Ovary (tissue), 9 donors: ENCODE results near the gene DENND4C. TPM values are rescaled to one million over a fixed set of nuclear protein-coding genes. Genes with fewer than 3 reads are reported as not detected.

Experiments
- DNase-seq, 5 donors: peaks; one replicate each; pipeline ENCODE4 v3.0.0-alpha.2; 2019 to 2020
- H3K27ac ChIP-seq, 2 donors: fragments of 200-600 bp; one replicate each; pipeline versions ENCODE4 v1.5.1 to v1.8.0; 2019 to 2022
- H3K27me3 ChIP-seq: fragments of 200-600 bp; one replicate; pipeline ENCODE4 v1.8.0; 2022
- H3K36me3 ChIP-seq: fragments of 200-600 bp; sonication (generic); one replicate; pipeline ENCODE4 v1.5.1; 2019
- H3K4me1 ChIP-seq: one replicate; pipeline ENCODE4 v1.8.1; 2013; ENCODE audit warnings: mild to moderate bottlenecking, moderate library complexity; ENCODE audit not compliant: insufficient read depth
- H3K4me3 ChIP-seq: fragments of 200-600 bp; sonication (generic); one replicate; pipeline ENCODE4 v1.5.1; 2017
- H3K9me3 ChIP-seq, 2 donors: fragments of 200-600 bp in 1 of 2; sonication (generic) in 1 of 2; one replicate each; pipeline versions ENCODE4 v1.5.1 to v1.8.1; 2013 to 2019; ENCODE audit warnings: mild to moderate bottlenecking in 1 of 2, moderate library complexity in 1 of 2
- EP300 ChIP-seq: sonication (generic); formaldehyde crosslinking; IDR thresholded peaks from one replicate; pipeline ENCODE4 v1.6.1; 2017; ENCODE audit warnings: antibody characterized with exemption
- POLR2A ChIP-seq: fragments of 450-650 bp; IDR thresholded peaks from one replicate; pipeline ENCODE4 v1.6.1; 2017; ENCODE audit warnings: antibody characterized with exemption, mild to moderate bottlenecking, moderate library complexity
- WGBS, 3 donors: extraction: QIAGEN DNeasy Blood & Tissue Kit in 1 of 3; methylation state at CpG; one replicate each; pipeline versions ENCODE4 v1.1.5 to v1.1.7; 2013 to 2017; 5-methylcytosine and 5-hydroxymethylcytosine counted together
- intact Hi-C, 4 donors: fragments of 100-400 bp; cut with DNase I; formaldehyde crosslinking; loops; one replicate each; pipeline versions ENCODE4 v1.11.0 to v1.15.1; 2022 to 2023
- polyA plus RNA-seq, 2 donors: library from polyadenylated mRNA; stranded (reverse); fragments of 200-250 nt in 1 of 2; fragments of 350-450 nt in 1 of 2; fragmentation: Illumina TruSeq in 1 of 2; extraction: RNeasy Lipid Tissue Mini Kit (QIAGEN cat#74804) in 1 of 2; gene quantifications; one replicate each; pipeline ENCODE4 v1.2.3, GENCODE V29; 2013 to 2014
- total RNA-seq, 7 donors: library from RNA; depleted of rRNA in 2 of 7; stranded (reverse); fragments of >200 nt in 2 of 7; fragmentation: NEBNext Ultra II Directional in 3 of 7; extraction: Animal tissue kit (Norgen Biotek cat#: 25700) in 3 of 7; gene quantifications; one replicate each; pipeline versions ENCODE4 v1.1.0 to v1.2.4, GENCODE V29; 2016 to 2023
- TF ChIP-seq, protein P1 (sequence below), 3 donors: fragments of 450-650 bp in 2 of 3; fragments of 200-600 bp in 1 of 3; IDR thresholded peaks; one replicate each; pipeline versions ENCODE4 v1.5.1 to v1.8.0; 2016 to 2022; ENCODE audit warnings: antibody characterized with exemption in 3 of 3, mild to moderate bottlenecking in 1 of 3
- donor health status: DM: no; HTN: no; CAD: no; lungs with moderate emphysema.
- donor health status: DM: no; HTN: no; CAD: no.
- donor health status: Bipolar disorder and iron deficiency.
- donor health status: DM: yes; HTN: yes; CAD: no.
- donor health status: DM: no; HTN: no; CAD: no.
- donor health status: DM: yes; HTN: yes; CAD: no.

The DENND4C gene
- total and polyA plus RNA-seq, 9 donors: 18.7 to 83.9 (median 58.6) TPM

DNA sequence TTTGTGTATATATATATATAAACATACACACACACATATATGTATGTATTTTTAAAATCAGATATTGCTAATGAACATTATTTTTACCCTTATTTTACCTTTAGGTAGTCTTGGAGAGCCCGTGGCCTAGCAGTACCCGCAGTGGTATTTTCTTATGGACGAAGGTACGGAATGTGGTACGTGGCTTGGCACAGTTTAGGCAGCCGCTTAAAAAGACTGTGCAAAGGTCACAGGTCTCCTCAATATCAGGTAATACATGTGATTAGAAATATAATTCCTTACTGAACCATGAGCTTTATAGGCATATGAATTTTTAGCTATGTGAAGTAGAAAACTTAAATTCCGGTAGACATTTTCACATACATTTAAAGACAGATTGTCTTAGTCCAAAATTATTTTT is 105.7 kb downstream of the DENND4C start:
- H3K9me3 ChIP-seq: no peaks in the 10 kb centered on the region
- no peaks in the 10 kb centered on the region for H3K36me3 ChIP-seq
- H3K27ac ChIP-seq: no peak overlapping the region
- H3K27me3 ChIP-seq: no peaks in the 10 kb centered on the region
- intact Hi-C loops: no loop called here
- no peak for DNase-seq
- no peak overlapping the region for H3K4me3 ChIP-seq
- no peaks in the 10 kb centered on the region for H3K4me1 ChIP-seq
- TF ChIP-seq POLR2A: no peak
- TF ChIP-seq EP300: no peak
- TF ChIP-seq, protein P1, sequence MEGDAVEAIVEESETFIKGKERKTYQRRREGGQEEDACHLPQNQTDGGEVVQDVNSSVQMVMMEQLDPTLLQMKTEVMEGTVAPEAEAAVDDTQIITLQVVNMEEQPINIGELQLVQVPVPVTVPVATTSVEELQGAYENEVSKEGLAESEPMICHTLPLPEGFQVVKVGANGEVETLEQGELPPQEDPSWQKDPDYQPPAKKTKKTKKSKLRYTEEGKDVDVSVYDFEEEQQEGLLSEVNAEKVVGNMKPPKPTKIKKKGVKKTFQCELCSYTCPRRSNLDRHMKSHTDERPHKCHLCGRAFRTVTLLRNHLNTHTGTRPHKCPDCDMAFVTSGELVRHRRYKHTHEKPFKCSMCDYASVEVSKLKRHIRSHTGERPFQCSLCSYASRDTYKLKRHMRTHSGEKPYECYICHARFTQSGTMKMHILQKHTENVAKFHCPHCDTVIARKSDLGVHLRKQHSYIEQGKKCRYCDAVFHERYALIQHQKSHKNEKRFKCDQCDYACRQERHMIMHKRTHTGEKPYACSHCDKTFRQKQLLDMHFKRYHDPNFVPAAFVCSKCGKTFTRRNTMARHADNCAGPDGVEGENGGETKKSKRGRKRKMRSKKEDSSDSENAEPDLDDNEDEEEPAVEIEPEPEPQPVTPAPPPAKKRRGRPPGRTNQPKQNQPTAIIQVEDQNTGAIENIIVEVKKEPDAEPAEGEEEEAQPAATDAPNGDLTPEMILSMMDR (IDR thresholded peaks at IDR 0.05): no peak
- WGBS, 3 donors: 95 to 96% (median 95%) methylated on average over 7 of the region's 7 CpGs

DNA sequence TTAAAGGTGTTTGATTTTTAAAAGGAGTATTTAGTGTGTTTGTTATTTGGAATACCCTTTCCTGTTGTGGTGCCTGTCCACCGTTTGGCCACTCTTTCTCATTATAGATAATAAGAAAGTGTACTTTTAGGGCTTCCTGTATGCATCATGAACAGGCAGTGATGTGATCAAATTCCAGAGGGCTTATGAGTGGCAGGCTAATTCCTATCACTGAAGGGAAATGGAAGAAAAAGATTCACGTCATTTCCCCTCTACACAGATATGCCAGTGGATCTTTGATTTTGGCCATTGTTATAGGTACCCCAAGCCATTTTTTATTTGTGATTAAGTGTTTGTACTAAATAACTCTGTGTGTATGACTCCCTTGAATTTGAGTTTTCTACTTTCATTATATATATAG is 112.5 kb downstream of the DENND4C start:
- DNase-seq: no peak
- H3K4me1 ChIP-seq: no peaks in the 10 kb centered on the region
- intact Hi-C loops: no loop called here
- WGBS, 3 donors: 78 to 91% (median 83%) methylated on average over 2 of the region's 2 CpGs
- no peak overlapping the region for H3K27ac ChIP-seq
- H3K9me3 ChIP-seq: no peaks in the 10 kb centered on the region
- H3K36me3 ChIP-seq: no peaks in the 10 kb centered on the region
- no peaks in the 10 kb centered on the region for H3K27me3 ChIP-seq
- no peak overlapping the region for H3K4me3 ChIP-seq
- TF ChIP-seq, protein P1 (IDR thresholded peaks at IDR 0.05): no peak
- TF ChIP-seq EP300: no peak
- no peak for TF ChIP-seq POLR2A

DNA sequence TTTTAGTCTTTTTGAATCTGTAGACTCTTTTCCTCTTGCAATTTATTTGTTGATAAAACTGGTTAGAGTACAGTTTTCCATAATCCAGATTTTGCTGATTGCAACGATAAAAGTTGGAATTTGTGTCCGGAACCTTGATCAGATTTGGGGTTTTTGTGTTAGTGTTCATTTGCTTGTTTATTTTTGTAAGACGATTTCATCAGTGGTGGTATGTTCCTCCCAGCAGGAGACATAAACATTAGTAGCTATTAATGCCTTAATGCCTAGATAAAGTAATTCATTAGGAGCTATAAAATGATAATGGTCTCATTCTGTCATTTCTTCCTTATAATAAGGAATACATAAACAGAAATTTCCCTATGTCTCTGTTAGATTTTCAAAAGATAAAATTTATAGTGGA is 128.2 kb downstream of the DENND4C start:
- no peak overlapping the region for H3K27ac ChIP-seq
- 67 to 82% (median 69%) methylated on average over 3 of the region's 3 CpGs for WGBS, 3 donors
- TF ChIP-seq POLR2A (no peak), EP300 (no peak)
- TF ChIP-seq, protein P1 (IDR thresholded peaks at IDR 0.05): no peak
- no peaks in the 10 kb centered on the region for H3K4me1 ChIP-seq
- H3K27me3 ChIP-seq: no peaks in the 10 kb centered on the region
- intact Hi-C loops: no loop called here
- no peak overlapping the region for H3K4me3 ChIP-seq
- no peak for DNase-seq
- no peaks in the 10 kb centered on the region for H3K9me3 ChIP-seq
- H3K36me3 ChIP-seq: no peaks in the 10 kb centered on the region

DNA sequence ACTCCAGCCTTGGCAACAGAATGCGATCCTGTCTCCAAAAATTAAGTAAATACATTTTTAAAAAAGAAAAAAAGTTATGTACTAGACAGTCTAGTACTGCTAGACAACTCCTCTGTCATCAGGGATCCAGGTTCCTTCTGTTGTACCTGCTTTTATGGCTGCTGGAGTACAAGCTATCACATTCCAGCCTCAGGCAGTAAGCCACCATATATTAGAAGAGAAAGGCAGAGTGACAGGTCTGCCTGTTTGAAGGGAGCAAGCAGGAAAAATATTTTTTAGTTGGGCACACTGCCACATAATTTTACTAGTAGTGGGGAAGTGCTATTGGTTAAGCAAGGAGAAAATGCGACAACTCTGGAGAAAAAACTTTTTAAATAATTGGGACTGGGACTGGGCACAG is 138.6 kb downstream of the DENND4C start:
- intact Hi-C loops: no loop called here

More for the DNA sequence above, 138.6 kb downstream of the DENND4C start:
- Histone ChIP-seq H3K4me3 (no peak overlapping the region), H3K9me3 (no peaks in the 10 kb centered on the region), H3K36me3 (no peaks in the 10 kb centered on the region), H3K4me1 (no peaks in the 10 kb centered on the region), H3K27ac (no peak overlapping the region), H3K27me3 (no peaks in the 10 kb centered on the region)
- 72 to 87% (median 79%) methylated on average over 2 of the region's 2 CpGs for WGBS, 3 donors
- TF ChIP-seq POLR2A (no peak), EP300 (no peak)
- TF ChIP-seq, protein P1 (IDR thresholded peaks at IDR 0.05): no peak
- DNase-seq: no peak
